Left cardiac atrium (tissue), 4 donors: ENCODE measurements around the gene EXOSC5. TPM values are rescaled to one million over a fixed set of nuclear protein-coding genes. Genes with fewer than 3 reads are reported as not detected.
A peak's percentile ranks its signal among the peaks of the same experiment; 100 is the strongest.

Experiments used
- ATAC-seq, 2 donors: fragments of 200-7000 bp; cut with Tn5 transposase; one replicate each; pipeline ENCODE4 v1.9.1; 2020; ENCODE audit warnings: mild to moderate bottlenecking in 2 of 2, moderate library complexity in 2 of 2
- DNase-seq: peaks from one replicate; pipeline ENCODE4 v3.0.0-alpha.2; 2020
- intact Hi-C, 2 donors: fragments of 100-400 bp; cut with DNase I; formaldehyde crosslinking; loops; one replicate each; pipeline versions ENCODE4 v1.14.1 to v1.15.1; 2022 to 2023
- total RNA-seq, 2 donors: library from RNA; stranded (reverse); fragmentation: NEBNext Ultra II Directional; extraction: Animal tissue kit (Norgen Biotek cat#: 25700); gene quantifications; one replicate each; pipeline ENCODE4 v1.2.1, GENCODE V29; 2021
- donor health status: DM: no; HTN: yes; CAD: no.
- donor health status: DM: no; HTN: yes; CAD: no; lungs with severe emphysema.
- donor health status: DM: yes; HTN: yes; CAD: no.
- donor health status: Dilated cardiomyopathy.

The EXOSC5 gene
- total RNA-seq, 2 donors from 2014 or later = 8.1 to 13.4 TPM

DNA sequence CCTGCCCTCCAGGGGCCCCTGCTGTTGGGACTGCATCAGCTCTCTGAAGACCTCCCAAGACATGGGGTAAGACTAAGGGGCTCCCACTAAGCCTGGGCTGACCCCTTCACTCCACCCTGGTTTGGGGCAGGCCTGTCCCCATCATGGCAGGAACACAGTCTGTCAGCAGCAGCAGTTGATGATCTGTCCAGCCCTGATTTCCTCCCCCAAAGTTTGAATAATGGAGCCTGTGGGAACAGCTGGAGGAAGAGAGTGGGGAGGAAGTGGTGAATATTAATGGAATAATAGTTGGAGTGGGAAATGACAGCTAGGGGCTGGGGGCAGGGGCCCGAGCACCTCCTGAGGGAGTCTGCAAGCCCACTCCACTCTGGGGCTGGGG, 31.3 kb upstream of the EXOSC5 start:
- ATAC-seq (no peak), DNase-seq (no peak)
- intact Hi-C loops = no loop called here

DNA sequence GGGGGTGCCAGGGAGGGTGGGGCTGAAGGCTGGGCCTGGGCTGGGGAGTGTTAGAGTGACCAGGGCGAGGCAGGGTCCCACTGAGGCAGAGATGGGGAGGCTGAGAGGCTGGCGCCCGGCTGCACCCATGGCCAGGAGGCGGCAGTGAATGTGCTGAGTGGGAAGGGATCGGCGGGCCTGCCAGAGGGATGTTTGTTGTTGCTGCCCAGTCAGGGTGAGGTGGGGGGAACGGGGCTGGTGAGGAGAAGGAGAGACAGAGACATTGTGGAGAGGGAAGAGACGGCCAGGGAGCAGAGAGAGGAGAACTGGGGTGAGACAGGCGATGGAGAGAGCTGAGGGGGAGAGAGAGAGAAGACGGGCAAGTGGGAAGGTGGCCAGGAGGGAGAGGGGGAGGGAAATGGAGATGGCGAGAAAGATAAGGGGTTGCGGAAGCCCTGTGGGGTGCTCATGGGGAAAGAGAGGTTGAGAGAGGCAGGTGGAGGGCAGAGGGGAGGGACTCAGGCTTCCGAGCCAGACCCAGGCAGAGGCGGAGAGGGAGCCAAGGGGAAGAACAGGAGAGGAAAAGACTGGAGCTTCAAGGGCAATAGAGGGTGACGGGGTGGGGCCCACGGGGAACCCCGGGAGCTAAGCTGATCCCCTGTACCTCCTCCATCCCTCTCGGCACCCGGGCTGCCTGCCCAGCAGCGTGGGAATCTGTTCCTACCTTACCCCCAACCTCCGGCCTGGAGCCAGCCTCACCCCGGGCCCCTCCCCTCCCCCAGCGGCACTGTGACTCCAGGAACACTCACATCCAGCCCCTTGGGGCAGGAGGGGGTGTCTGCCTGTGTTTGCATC, 30.7 kb upstream of the EXOSC5 start:
- intact Hi-C loops = no loop called here
- ATAC-seq = peak; percentile 29 to 42
- DNase-seq = no peak

DNA sequence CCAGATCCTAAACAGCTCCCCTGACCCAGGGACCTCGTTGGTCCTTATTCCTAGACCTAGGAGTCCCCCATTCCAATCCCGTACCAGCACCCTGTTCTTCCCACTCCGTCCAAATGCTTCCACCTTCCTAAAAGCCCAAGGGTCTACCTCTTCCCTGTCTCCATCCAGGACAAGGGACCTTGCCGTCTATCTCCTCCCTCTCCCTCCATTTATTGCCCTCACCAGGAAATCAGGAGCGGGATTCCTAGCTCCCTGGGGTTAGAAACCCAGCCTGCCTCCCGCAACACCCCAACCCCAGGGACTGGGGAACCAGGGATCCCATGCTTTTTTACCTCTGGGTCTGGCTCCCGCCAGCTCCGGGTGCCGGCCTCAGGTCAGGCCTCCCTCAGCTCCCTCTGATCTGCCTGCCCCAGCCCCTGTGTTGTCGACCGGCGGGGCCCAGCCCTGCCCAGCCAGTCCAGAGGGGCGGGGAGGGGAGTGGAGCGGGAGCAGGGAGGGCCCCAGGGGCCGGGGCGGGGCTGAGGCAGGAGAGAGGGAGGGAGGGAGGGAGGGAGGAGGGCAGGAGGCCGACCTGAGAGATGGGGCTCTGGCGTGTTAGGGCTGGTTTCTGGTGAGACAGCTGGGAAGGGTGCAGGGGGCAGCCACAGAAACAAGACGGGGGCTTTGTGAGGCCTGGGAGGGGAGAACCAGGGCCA, 29.9 kb upstream of the EXOSC5 start, which contains the start of gene B3GNT8:
Gene B3GNT8 (minus strand): TSS at position 423 of the 695 bp plus-strand sequence. CDS start 596 bp downstream, outside the sequence.
- intact Hi-C loops = no loop called here
- DNase-seq (peak; percentile 87), ATAC-seq (peak; percentile 88 to 92)

DNA sequence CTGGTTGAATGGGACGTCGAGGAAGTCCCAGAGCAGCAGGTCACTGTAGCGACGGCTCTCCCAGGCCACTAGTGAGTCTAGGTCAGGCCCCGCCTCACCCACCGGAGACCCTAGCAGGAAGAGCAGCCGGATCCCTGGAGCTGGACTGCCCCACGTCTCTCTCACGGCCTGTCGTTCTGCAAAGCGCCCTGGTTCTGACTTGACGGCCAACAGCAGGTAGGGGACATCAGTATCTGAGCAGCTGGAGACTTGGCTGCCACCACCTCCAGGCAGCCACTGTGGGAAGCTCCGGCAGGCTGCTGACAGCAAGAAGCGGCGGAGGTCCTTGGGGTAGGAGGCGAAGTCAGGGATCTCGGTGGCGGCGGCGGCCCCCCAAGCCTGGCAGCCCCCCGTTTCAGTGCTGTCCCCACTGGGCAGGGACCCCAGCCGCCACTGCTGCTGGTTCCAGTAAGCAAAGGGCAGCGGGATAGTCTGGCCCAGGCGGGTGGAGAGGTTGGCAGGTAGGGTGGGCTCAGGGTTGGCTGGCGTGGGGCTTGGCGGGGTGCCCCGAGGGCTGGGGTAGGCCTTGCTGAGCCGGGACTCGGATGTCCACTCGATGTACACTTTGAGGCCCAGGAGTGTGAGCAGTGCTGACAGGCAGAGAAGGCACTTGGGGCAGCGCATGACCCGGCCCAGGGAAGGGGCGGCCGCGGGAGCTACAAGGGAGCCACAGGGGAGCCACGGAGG, 29.1 kb upstream of the EXOSC5 start:
- DNase-seq = no peak
- intact Hi-C loops = no loop called here
- peak in 1 of 2 donors; percentile 3 for ATAC-seq

DNA sequence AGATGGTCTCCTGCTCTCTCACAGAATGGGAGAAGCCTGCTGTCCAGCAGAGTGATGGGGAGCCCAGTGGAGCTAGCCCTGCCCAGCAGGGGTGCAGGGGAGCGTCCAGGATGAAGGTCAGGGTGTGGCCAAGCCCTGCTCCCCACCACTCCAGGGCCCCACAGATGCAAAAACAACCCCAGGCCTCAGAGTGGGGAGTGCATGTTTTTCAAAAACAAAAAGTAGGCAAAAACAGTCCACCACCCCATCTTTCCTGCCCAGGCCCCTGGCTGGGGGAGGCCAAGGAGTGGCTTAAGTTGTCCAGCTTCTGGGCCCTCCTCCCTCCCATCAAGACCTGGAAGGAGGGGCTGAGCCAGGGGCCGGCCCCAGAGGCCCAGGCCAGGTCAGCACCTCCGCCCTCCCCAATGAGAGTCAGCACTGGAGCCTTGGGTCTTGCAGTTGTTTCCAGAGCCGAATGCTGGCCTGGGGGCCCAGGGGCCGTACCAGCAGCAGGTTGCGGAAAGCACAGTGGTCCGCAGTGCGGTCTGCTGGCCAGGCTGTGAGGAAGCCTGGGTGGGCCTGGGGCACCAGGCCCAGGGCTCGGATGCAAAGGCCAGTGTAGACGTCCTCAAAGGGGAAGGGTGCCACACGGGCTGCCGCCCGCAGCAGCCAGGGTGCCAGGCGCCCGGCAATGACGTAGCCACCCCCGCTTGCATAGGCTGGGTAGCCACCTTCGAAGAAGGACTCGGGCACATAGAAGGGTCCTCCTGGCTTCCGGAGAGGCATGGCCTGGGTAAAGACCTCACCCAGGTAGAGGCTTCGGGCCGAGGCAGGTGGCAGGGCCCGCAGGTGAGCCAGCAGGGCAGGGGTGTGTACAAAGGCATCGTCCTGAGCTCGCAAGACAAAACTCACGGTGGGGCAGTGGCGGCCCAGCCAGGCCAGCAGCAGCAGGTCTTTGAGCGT, 28.3 kb upstream of the EXOSC5 start:
- DNase-seq (no peak), ATAC-seq (no peak)
- intact Hi-C loops = no loop called here

DNA sequence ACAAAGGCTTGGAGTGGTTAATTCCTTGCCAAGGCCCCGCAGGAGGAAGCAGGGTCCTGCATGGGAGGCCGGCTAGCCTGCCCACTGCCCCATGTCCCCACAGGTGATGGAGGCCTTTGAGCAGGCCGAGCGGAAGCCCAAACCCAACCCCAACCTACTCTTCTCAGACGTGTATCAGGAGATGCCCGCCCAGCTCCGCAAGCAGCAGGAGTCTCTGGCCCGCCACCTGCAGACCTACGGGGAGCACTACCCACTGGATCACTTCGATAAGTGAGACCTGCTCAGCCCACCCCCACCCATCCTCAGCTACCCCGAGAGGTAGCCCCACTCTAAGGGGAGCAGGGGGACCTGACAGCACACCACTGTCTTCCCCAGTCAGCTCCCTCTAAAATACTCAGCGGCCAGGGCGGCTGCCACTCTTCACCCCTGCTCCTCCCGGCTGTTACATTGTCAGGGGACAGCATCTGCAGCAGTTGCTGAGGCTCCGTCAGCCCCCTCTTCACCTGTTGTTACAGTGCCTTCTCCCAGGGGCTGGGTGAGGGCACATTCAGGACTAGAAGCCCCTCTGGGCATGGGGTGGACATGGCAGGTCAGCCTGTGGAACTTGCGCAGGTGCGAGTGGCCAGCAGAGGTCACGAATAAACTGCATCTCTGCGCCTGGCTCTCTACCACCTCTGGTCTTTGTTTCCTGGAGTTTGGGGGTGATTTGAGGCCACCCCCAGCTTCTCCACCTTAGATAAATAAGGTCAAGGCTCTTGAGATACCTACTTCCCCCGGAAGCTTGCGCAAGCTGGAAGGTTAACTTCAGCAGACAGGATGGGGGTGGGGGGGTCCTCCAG, 27.4 kb upstream of the EXOSC5 start:
- ATAC-seq (no peak), DNase-seq (no peak)
- intact Hi-C loops = no loop called here

- ATAC-seq = no peak
- no peak for DNase-seq
- intact Hi-C loops = no loop called here
Observed at GRCh38 chr19:41422955-41423354, 25.8 kb upstream of the EXOSC5 start.

GRCh38 chr19:41422456-41422855, 25.3 kb upstream of the EXOSC5 start:
- ATAC-seq = no peak
- intact Hi-C loops = no loop called here
- DNase-seq = no peak

DNA sequence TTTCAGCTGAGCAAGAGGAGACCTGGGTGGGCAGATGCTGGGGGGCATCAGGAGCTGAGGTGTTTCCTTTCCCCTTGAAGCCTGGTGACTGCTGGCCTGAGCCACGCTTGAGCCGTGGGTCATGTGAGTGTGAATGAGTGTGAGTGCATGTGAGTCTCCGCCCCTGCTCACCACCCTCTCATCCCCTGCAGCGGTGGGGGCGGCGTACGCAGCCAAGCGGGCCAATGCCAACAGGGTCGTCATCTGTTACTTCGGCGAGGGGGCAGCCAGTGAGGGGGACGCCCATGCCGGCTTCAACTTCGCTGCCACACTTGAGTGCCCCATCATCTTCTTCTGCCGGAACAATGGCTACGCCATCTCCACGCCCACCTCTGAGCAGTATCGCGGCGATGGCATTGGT, 24.8 kb upstream of the EXOSC5 start:
- DNase-seq = no peak
- intact Hi-C loops = no loop called here
- ATAC-seq = no peak

DNA sequence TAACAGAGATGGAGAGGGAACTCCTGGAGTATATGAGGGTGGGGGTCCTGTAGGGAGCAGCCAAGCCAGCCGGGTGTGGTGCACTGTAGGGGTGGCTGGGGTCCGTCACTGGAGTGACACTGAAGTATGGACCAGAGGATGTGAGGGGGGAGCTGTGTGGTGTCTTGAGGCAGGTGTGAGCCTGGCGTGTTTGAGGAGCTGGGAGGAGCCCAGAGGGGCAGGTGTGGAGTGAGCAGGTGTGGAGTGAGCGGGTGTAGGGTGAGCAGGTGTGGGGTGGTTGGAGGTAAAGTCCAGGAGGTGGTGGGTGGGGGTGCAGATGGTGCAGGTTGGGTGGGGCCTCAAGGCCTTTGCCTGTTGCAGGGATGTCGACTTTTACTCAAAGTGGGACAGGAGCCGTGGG, 24.2 kb upstream of the EXOSC5 start:
- ATAC-seq (no peak), DNase-seq (no peak)
- intact Hi-C loops = no loop called here

GRCh38 chr19:41420101-41420880, 23.1 kb upstream of the EXOSC5 start:
- DNase-seq = no peak
- intact Hi-C loops = no loop called here
- peak; percentile 35 to 47 for ATAC-seq

GRCh38 chr19:41416194-41416674, 19.1 kb upstream of the EXOSC5 start:
- no peak for ATAC-seq
- intact Hi-C loops = no loop called here
- DNase-seq = no peak

DNA sequence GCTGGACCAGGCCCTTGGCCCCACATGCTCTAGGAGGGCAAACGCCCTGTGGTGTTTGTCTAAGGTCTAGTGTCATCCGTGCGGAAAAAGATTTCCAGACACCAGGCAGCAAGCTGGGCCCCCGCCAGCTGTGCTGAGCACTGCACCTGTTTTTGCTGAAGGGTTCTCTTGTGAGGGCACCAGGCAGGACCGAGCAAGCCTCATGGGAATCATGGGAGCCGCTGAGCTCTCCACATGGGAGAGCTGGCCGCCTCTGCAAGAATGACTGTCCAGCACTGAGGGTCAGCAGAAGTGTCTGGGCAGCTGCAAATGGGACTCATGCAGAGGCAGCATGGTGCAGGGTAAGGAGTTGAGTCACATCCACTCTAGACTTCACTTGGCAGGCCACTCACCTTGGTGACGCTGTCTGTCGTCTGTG, 18.0 kb upstream of the EXOSC5 start:
- ATAC-seq = peak in 1 of 2 donors; percentile 28
- intact Hi-C loops = no loop called here
- DNase-seq = no peak

- no peak for ATAC-seq
- intact Hi-C loops = no loop called here
- no peak for DNase-seq
Observed at GRCh38 chr19:41414461-41414860, 17.3 kb upstream of the EXOSC5 start.

- ATAC-seq = no peak
- intact Hi-C loops = no loop called here
- DNase-seq = no peak
Observed at GRCh38 chr19:41413947-41414346, 16.8 kb upstream of the EXOSC5 start.

- DNase-seq = no peak
- intact Hi-C loops = no loop called here
- no peak for ATAC-seq
Observed at GRCh38 chr19:41412953-41413352, 15.8 kb upstream of the EXOSC5 start.

GRCh38 chr19:41411968-41412265, 14.8 kb upstream of the EXOSC5 start:
- peak; percentile 60 for DNase-seq
- intact Hi-C loops = no loop called here
- peak; percentile 74 to 76 for ATAC-seq
